GM21390 (cell line): ENCODE results near the gene RNF115.
"Not testable (repeated sequence)": the region's sequence is repeated elsewhere in the genome, so short reads cannot be mapped to it uniquely, and the experiment has no call there.

ENCODE experiments used
- ATAC-seq: cut with Tn5 transposase; IDR thresholded peaks from one replicate; pipeline ENCODE4 v1.9.1; 2021; ENCODE audit not compliant: unreplicated experiment

RNF115 gene

DNA sequence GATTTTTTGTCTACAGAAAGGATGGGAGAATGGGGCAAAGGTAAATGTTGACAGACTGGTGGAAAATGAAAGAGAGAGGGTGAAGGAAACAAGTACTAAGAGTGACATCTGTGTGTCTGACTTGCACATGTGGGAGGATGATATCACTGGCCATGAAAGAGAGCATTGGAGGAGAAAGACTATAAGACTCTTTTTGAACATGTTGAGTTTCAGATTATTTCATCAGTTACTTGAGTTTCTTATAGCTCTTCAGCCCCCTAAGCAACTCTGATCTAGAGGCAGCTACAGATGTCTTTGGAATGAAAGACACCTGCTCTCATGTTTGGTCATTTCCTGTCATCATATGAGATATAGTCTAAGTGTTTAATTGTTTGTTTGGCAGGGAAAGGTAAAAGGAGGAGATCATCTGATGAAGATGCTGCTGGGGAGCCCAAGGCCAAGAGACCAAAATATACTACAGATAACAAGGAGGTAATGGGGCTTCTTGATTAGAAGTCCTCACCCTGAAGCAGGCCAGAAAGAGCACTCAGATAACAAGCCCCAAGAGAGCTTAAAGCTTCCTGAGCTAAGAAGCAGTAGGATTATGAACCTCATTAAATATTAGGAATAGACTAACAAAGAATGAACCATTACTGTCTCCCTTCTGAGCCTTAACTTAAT is 4.6 kb upstream of the RNF115 start:
- no peak for ATAC-seq

DNA sequence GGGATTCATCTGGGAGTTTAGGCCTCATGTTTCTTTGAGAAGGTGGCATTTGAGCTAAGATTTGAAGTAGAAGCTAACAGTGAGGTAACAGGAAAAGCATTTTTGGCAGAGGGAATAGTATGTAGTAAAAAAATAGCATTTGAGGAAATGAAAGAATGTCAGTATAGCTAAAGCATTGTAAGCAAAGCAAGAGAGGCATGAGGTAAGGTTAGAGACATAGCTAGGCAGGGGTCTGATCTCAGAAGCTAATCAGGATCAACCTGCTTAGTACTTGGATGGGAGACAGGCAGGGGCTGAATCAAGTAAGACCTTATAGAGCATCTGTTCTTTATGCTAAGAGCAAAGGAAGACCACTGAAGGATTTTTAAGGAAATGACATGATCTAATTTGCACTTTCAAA is 4.1 kb upstream of the RNF115 start:
- no peak for ATAC-seq

DNA sequence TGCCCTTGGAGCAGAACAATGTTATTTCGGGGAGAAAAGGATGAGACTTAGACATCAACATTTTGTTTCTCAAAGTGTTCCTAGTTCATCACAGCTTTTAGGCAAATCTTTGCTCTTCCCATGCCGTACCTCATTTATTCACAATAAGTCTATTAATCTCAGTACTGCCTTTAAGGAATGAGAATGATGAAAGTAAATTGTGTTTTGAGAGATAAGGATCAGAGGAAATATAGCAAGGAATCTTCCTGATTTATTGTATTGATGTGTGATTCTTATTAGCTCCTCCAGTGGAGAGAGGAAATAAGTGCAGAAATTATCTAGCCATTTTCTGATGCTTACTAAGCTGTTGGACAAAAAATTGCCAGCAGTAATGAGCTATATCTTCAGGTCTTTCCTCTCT is 2.1 kb upstream of the RNF115 start:
- ATAC-seq: no peak

DNA sequence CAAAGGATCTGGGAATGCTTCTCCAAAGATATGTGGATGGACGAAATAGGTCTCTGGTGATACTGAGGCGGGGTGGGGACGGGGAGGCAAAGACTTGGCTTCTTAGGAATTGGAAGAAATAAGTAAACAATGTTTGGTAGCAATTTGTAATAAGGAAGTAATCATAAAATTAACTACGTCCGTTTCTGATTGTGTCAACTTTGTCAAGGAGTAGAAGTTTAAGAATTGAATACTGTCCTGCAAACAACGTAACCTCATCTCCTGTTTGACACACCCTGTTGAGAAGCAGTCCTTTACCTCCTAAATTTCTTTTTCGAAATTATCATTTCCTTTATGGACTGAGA is 576 bp upstream of the RNF115 start:
- ATAC-seq: no peak

DNA sequence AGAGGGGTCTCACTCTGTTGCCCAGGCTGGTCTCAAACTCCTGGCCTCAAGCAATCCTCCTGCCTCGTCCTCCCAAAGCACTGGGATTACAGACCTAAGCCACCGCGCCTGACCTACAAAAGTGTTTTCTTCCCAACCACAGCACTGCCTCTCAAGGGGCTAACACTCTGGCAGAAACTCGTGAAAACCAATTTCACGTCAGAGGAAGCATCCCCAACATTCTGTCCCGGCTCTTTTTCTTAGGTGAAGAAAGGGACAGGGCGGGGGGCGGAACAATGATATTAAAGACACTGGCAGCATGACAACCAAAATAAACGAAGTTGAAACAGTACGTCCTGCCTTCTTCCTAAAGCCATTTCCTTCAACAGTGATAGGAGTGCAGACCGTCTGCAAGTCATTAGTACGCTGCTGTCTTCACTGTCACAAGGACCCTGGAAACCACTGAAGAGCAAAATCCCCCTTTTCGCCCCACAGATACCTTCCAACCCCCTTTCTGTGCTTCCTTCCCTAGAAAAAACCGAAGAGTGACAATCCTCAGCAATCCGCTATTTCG is 1.0 kb downstream of the RNF115 start:
- ATAC-seq: not testable (repeated sequence)

DNA sequence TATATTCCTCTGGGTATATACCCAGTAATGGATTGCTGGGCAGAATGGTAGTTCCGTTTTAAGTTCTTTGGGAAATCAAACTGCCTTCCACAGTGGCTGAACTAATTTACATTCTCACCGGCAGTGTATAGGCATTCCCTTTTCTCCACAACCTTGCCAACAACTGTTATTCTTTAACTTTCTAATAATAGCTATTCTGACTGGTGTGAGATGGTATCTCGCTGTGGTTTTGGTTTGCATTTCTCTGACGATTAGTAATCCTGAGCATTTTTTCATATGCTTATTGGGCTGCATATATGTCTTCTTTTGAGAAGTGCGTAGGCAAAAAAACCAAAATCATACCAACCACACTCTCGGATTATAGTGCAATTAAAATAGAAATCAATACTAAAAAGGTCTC is 5.8 kb downstream of the RNF115 start:
- ATAC-seq: not testable (repeated sequence)

DNA sequence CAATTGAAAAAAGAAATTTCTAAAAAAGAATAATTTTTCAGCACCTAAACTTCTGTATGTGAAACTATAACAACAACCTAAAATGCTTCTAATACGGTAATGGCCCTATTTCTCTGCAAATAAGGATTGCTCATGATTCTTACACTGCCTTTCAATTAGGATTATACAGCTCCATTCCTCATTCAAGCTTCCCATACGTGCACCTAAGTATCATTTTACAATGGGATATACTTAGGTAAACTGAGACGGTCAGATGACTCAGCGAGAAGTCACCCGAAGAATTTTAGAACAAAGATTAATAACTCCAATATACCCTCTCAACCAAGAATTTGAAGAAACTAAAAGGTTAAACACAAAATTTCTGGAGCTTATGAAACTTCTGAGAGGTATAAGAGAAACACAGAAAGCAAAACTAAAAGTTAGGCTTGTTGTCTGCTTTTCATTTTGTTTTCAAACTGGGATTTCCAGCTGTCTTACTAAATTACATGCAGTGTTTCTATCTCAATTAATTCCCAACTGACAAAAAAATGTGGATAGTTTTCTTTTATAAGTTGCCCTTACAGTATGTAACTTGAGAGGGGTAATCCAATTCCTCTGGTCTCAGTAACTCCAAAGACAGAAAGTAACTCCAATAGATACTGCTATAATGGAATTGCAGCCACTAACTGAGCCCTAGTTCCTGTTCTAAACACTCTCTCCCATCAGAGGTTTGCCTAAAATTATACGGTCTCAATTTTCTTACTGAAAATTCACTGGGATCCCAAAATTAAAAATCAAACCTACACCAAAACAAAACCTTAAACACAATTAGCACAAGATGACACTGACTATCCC is 10.7 kb downstream of the RNF115 start:
- ATAC-seq: not testable (repeated sequence)

DNA sequence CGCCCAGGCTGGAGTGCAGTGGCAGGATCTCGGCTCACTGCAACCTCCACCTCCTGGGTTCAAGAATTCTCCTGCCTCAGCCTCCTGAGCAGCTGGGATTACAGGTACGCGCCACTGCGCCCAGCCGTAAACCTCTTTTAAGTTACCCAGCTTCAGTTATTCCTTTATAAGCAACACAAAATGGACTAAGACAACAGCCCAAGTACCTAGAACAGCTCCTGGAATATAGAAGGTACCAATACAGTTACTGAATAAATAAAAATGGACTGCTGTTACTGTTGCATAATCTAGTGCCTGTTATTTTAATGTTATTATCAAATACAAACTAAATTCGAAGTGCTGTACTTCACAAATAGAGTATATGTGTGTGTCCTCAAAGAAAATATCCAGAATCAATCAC is 17.1 kb downstream of the RNF115 start:
- no peak for ATAC-seq

DNA sequence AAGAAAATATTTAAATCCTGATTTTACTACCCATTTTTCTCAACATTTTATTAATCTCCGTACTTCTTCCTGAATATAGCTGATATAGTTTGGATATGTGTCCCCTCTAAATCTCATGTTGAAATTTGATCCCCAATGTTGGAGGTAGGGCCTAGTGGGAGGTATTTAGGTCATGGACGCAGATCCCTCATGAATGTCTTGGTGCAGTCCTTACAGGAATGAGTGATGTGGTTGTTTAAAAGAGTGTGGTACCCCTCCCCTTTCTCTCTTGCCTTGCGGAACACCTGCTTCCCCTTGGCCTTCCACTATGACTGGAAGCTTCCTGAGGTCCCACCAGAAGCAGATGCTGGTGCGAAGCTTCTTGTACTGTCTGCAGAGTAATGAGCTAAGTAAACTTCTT is 17.5 kb downstream of the RNF115 start:
- ATAC-seq: no peak

DNA sequence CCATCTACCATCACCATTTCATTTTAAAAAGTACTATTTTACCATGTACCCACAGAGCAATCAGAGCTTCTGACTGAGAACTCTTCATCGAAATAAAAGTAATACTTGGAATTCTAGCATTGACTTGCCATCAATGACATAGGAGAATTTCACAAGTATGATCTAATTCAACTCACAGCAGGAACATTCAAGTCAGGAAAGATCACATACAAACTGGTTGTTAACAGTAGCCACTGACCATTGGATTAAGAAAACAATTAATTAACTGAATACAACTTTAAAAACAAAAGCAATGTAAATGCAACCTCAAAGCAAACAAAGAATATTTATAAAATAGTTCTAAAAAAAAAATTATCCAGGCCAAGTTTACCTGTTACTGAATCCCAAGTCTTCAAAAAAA is 18.8 kb downstream of the RNF115 start:
- no peak for ATAC-seq

DNA sequence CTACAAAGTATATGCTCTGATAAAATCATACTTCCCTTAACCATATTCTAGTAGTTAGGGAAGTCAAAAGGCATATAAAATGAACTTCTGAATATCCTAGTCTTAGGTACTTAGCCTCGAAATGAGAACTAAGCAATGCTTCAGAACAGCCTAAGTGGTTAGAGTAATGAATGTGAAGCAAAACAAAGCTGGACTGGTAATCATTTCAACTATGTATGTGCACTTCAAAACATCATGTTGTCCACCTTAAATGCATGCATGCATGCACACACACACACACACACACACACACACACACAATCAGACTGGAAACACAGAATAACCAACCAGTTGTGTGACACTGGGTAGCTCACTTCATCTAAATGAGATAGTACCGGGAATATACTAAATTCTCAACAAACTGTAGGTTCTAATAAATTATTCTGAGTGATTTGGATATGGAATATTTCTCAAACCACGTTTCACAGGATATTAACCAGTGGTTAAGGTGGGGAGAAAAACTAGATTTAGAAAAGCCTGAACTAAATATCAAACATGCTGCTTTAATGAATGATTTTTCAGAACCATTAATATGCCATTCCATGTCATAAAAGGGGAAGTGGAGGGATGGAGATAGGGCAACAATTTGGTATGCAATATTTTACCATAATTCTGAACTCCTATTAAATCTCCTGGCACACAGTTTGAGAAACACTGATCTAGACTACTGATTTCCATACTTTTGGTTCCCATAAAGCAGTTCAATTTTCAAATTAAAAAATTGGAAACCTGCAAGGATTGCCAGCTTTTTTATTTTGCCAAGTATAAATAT is 19.5 kb downstream of the RNF115 start:
- no peak for ATAC-seq

DNA sequence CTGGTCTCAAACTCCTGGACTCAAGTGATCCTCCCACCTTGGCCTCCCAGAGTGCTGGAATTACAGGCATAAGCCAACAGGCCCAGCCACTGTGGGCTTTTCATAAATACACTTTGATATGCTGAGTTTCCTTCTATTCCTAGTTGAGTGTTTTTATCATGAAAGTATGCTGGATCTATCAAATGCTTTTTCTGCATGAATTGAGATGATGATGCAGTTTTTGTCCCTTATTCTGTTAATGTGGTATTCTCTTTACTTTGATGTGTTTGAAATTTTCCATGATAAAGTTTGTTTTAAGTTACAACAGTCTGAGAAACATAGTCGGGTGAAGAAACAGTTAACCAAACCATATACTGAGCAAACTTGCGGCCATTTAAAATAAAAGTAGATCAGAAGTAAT is 24.1 kb downstream of the RNF115 start:
- ATAC-seq: no peak

DNA sequence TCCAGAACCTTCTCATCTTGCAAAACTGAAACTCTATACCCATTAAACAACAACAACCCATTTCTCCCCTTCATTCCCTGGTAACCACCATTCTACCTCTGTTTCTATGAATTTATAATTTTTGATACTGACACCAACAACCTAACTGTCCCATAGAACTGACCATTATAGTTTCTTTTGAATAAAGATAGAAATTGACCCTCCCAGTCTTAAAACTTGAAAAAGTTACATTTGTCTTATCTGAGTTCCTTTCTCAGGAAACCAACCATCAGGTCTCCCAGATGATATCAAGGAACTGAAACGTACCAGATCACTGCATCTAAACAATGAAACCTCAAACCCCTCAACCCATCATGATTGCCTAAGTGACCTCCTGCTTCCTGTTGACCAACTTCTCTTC is 27.1 kb downstream of the RNF115 start:
- ATAC-seq: no peak

DNA sequence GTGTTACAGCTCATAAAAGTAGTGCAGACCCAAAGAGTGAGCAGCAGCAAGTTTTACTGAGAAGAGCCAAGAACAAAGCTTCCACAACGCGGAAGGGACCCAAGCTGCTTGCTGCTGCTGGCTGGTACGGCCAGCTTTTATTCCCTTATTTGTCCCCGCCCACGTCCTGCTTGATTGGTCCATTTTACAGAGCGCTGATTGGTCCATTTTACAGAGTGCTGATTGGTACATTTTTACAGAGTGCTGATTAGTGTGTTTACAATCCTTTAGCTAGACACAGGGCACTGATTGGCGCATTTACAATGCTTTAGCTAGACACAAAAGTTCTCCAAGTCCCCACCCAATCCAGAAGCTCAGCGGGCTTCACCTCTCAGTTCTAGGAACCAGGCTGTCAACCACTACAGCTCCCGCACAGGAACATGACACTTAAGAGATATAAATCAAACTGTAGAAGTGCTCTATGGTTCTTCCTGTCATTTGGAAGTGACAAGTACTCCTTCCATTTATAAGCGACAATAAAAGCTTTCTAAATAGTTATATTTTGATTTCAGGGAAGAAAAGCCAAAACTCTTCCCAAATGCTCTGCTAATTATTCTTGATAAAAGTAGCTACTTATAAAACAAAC is 28.5 kb downstream of the RNF115 start:
- ATAC-seq: no peak

DNA sequence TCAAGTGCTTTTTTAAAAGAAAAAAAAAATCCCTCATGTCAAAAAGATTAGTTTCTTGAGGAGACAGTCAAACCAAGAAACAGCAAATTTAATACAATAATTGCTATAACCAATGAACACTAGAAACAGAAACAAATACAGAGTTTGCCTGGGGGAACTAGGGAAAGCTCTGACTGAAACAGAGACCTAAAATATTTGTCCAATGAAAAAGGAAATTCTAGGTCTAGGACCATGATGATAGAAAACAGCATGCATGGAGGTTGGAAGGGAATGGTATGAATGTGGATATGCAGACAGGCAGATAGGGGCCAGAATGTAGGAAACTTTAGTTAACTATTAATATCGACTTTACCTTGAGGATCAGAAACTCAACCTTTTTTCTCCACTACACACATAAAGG is 31.4 kb downstream of the RNF115 start:
- no peak for ATAC-seq

DNA sequence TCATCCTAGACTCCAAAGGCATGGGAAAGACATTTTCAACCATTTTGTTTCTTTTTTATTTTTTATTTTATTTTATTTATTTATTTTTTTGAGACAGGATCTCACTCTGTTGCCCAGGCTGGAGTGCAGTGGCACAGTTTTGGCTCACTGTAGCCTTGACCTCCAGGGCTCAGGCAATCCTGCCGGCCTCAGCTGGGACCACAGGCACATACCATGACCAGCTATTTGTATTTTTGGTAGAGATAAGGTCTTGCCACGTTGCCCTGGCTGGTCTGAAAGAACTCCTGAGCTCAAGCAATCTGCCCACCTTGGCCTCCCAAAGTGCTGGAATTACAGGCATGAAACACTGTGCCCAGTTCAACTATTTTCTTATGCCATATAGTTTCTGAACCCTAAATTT is 32.0 kb downstream of the RNF115 start:
- not testable (repeated sequence) for ATAC-seq

DNA sequence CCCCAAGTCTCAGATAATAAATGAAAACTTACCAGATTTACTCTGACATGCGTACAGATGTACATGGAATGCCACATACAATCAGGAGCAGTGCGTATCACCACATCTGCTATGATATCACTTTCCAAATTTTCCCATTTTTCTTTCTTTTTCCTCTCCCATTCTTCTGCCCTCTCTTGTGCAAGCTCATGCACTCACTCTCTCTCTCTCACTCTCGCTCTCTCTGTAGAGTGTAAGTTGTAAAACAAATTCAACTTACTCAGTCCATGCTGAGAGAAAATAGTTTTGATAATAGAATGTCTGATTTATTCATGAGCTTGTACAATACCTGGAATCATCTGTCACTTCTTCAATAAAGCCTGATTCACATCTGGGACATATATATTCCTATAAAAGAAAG is 35.3 kb downstream of the RNF115 start:
- ATAC-seq: no peak

DNA sequence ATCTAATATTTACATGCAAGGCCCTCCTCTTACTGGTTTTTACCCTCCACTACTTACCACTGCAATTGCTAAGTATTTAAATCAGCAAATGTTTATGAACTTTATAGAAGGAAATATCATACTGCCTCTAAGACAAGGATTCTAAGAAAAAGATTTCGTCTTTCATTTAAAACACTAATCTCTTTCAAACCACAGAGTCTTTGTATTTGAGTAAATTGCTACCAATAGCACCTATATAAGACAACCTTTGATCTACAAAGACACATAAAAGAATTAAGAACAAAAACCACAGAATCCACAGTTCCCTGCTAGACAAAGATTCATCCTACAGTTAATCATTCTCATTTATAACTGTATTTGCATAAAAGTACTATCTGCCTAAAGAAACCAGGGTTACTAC is 37.6 kb downstream of the RNF115 start:
- ATAC-seq: no peak

DNA sequence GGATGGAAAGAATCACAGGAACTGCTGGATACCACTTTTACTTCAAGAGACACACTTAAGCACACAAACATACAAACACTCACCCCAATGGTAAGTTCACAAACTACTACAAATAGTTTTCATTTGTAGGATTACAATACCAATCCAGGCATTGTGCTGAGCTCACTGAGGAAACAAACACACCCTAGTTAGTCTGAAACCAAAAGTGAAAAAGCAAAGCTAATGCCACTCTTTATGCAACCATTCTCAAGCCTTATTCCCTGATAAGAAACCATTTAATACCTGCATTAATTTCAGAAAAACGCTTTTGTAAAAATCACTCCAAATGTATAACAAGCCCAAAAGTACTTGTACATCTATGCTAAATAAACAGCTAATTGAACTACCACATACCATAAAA is 38.3 kb downstream of the RNF115 start:
- ATAC-seq: no peak

DNA sequence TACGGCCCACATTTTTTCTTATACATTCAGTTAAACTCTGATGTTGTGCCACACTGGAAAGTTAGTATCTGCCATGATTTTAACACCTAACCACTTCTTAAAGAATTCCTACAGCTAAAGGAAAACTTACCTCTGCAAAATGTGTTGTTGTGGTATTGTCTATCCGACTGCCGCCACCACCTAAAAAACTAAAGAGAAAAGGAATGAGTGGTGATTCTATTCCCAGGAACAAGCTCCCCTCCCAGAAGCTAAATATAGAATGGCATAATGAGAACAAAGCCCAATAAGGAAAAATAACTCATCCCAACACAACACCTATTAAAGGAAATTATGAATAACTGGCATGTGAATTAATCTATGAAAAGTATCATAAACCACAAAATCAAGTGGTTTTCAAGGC is 39.5 kb downstream of the RNF115 start:
- ATAC-seq: no peak
